ENCODE results near the gene RAB23.

DNA sequence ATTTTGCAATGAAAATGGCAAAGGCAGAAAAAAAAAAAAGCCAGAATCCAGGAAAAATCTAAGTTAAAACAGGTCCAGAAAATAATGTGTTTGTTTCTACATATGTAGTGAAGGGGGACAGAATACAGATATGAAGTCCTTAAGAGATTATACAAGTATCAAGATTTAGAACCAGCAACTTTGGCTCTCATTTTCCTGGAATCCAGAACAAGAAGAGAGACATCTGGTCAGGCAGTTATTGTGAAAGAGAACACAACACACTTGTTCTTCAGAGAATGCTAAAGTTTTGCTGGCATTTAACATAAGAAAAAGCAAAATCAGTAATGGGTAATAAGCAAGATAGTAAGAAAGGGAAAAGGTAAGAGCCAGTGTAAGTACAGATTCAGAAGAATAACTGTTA is 28.9 kb downstream of the RAB23 start:
- TF ChIP-seq, protein P1, sequence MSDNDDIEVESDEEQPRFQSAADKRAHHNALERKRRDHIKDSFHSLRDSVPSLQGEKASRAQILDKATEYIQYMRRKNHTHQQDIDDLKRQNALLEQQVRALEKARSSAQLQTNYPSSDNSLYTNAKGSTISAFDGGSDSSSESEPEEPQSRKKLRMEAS (IDR thresholded peaks at IDR 0.05; ENCODE audit: insufficient read depth, insufficient read length), result no peak
- TF ChIP-seq POLR2A (IDR thresholded peaks at IDR 0.05; ENCODE audit: low read depth, low read length) (no peak), EZH2 (IDR thresholded peaks at IDR 0.05; ENCODE audit: borderline replicate concordance, low read depth, low read length, severe bottlenecking) (no peak), GATA2 (IDR thresholded peaks at IDR 0.05; ENCODE audit: insufficient read depth, insufficient read length, low read depth, low read length) (no peak), POLR2AphosphoS5 (IDR thresholded peaks at IDR 0.05; ENCODE audit: insufficient read depth, low read depth, low read length) (no peak)
- TF ChIP-seq, protein P2, sequence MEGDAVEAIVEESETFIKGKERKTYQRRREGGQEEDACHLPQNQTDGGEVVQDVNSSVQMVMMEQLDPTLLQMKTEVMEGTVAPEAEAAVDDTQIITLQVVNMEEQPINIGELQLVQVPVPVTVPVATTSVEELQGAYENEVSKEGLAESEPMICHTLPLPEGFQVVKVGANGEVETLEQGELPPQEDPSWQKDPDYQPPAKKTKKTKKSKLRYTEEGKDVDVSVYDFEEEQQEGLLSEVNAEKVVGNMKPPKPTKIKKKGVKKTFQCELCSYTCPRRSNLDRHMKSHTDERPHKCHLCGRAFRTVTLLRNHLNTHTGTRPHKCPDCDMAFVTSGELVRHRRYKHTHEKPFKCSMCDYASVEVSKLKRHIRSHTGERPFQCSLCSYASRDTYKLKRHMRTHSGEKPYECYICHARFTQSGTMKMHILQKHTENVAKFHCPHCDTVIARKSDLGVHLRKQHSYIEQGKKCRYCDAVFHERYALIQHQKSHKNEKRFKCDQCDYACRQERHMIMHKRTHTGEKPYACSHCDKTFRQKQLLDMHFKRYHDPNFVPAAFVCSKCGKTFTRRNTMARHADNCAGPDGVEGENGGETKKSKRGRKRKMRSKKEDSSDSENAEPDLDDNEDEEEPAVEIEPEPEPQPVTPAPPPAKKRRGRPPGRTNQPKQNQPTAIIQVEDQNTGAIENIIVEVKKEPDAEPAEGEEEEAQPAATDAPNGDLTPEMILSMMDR (IDR thresholded peaks at IDR 0.05; ENCODE audit: extremely low read depth in 1 of 2, insufficient read depth in 1 of 2, low read depth in 1 of 2, low read length in 2 of 2), result no peak
